ENCODE results near the gene NKD1. TPM values are rescaled to one million over a fixed set of nuclear protein-coding genes. Genes with fewer than 3 reads are reported as not detected.

The NKD1 gene
- total RNA-seq, 1 donor from 2014 or later: under 0.01 TPM

- H3K4me3 ChIP-seq (ENCODE audit: low read depth, low read length): no peak overlapping the region
- DNase-seq (ENCODE audit: low read depth): no peak
- FAIRE-seq: no peak
- no peaks in the 10 kb centered on the region for H3K27me3 ChIP-seq (ENCODE audit: control insufficient read depth, insufficient read depth, low read length)
- TF ChIP-seq, protein P1, sequence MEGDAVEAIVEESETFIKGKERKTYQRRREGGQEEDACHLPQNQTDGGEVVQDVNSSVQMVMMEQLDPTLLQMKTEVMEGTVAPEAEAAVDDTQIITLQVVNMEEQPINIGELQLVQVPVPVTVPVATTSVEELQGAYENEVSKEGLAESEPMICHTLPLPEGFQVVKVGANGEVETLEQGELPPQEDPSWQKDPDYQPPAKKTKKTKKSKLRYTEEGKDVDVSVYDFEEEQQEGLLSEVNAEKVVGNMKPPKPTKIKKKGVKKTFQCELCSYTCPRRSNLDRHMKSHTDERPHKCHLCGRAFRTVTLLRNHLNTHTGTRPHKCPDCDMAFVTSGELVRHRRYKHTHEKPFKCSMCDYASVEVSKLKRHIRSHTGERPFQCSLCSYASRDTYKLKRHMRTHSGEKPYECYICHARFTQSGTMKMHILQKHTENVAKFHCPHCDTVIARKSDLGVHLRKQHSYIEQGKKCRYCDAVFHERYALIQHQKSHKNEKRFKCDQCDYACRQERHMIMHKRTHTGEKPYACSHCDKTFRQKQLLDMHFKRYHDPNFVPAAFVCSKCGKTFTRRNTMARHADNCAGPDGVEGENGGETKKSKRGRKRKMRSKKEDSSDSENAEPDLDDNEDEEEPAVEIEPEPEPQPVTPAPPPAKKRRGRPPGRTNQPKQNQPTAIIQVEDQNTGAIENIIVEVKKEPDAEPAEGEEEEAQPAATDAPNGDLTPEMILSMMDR (IDR thresholded peaks at IDR 0.05; ENCODE audit: insufficient read depth, low read length, severe bottlenecking): no peak
- H3K36me3 ChIP-seq (ENCODE audit: control insufficient read depth, insufficient read depth, low read length): no peaks in the 10 kb centered on the region
These were observed 43.9 kb downstream of the NKD1 start for GRCh38 chr16:50591800-50592771.

DNA sequence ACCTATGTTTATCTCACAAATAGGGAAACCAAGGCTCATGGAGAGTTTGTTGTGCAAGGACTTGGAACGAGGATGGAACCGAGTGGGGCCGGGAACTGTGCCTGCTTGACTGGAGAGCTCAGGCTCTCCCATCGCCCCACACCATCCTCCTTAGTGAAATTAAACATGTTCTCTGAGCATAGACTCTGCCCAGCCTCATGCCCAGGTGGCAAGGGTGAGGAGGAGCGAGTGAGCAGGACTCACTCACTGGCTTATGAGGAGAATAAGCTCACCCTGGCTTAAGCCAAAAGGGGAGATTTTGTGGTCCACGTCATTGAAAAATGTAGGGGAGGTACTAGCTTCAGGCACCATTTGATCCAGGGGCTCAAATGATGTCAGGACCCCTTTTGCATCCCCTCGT is 44.8 kb downstream of the NKD1 start:
- Histone ChIP-seq H3K36me3 (ENCODE audit: control insufficient read depth, insufficient read depth, low read length) (no peaks in the 10 kb centered on the region), H3K4me3 (ENCODE audit: low read depth, low read length) (no peak overlapping the region), H3K27me3 (ENCODE audit: control insufficient read depth, insufficient read depth, low read length) (no peaks in the 10 kb centered on the region)
- FAIRE-seq: peak; percentile 66
- no peak for DNase-seq (ENCODE audit: low read depth)
- TF ChIP-seq, protein P1 (IDR thresholded peaks at IDR 0.05; ENCODE audit: insufficient read depth, low read length, severe bottlenecking): no peak

DNA sequence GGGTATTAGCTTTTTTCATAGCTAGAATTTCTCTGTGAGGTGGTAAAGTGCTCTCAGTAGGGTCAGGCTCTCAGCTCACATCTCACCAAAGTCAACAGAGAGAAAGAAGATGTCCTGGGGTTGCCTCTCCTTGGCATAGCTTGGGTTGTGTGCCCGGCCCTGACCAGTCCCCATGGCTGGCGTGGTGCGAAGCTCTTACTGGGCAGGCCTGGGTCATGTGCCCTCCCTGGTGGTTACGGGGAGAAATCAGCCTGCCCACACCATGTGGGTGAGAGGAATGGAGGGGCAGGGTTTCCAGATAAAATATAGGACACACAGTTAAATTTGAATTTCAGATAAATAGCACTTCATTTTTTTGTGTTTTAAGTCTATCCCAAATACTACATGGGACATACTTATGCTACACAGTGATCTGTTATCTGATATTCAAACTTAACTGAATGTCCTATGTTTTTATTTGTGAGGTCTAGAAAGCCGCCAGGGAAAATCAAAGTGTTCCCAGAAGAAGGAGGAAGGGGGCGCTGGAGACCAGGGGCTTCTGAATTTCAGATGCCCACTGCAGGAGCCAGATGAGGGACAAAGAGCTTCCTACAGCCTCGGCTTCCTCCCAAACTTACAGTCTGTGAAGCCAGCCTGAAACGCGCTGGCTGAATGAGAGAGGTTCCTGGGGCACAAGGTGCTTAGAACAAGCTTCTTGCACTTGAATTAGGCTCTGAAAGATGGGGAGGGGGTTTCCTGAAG is 45.4 kb downstream of the NKD1 start:
- DNase-seq (ENCODE audit: low read depth): no peak
- Histone ChIP-seq H3K4me3 (ENCODE audit: low read depth, low read length) (no peak overlapping the region), H3K27me3 (ENCODE audit: control insufficient read depth, insufficient read depth, low read length) (no peaks in the 10 kb centered on the region), H3K36me3 (ENCODE audit: control insufficient read depth, insufficient read depth, low read length) (no peaks in the 10 kb centered on the region)
- TF ChIP-seq, protein P1 (IDR thresholded peaks at IDR 0.05; ENCODE audit: insufficient read depth, low read length, severe bottlenecking): no peak
- no peak for FAIRE-seq

DNA sequence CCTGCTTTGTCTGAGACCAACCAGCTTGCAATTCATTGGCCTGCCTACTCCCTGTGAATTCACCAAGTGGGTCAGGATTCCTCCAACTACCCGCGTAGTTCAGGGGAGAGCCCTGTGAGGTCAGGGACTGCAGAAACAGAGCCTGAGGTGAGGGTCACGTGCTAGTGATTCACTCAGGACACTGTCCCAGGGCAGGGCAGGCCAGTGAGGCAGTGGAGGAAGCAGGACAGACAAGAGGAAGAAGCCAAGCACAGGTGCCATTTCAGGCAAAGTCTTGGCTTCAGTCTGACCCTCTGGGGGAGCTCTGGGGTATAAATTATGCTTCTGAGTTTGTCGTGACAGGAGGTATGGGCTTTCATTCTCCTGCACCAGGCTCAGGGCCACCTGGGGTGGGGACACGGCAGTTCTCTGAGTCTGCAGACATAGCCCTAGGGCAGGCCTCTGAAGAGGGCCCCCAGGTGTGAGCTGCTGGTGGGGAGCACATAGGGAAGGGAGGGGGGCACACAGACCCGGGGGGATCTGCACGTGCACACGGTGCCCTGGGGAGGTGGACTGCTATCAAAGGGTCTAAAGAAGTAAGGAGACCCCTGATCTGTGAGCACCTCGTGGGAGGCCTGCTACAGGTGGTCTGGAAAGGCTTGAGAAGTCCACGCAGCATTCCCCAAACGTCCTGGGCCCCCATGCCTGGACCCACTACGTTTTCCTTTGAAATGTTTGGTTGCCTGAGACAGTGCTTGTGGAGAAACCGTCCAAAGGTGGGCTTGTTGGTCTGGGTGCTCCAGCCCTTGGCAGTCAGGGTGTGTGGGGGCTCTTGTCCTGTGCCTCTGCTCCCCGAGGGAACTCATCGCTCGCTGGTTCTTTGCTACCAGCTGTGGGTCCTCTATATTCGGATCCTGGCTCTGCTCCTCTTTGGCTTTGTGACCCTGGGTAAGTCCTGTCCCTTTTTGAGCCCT is 46.4 kb downstream of the NKD1 start:
- DNase-seq (ENCODE audit: low read depth) (no peak), FAIRE-seq (no peak)
- no peaks in the 10 kb centered on the region for H3K27me3 ChIP-seq (ENCODE audit: control insufficient read depth, insufficient read depth, low read length)
- no peaks in the 10 kb centered on the region for H3K36me3 ChIP-seq (ENCODE audit: control insufficient read depth, insufficient read depth, low read length)
- TF ChIP-seq, protein P1 (IDR thresholded peaks at IDR 0.05; ENCODE audit: insufficient read depth, low read length, severe bottlenecking): no peak
- no peak overlapping the region for H3K4me3 ChIP-seq (ENCODE audit: low read depth, low read length)

DNA sequence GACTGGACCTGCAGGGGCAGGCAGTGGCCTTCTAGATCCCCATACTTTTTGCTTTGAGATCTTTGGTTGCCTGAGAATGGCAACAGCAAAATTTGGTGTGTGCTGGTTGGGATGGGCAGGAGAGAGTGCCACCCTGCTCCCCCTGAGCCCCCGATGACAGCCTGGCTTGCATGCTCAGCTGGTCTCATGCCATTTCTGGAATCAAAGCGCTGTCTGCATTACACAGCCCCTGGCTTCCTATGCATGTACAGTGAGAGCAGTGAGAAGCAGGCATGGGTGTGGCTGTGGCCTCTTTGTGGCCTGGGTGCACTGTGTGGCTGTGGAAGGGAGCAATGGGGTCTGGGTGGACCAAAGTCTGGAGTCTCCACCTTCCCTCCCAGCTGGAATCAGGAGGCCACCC is 47.7 kb downstream of the NKD1 start:
- no peak for FAIRE-seq
- Histone ChIP-seq H3K27me3 (ENCODE audit: control insufficient read depth, insufficient read depth, low read length) (no peaks in the 10 kb centered on the region), H3K4me3 (ENCODE audit: low read depth, low read length) (no peak overlapping the region), H3K36me3 (ENCODE audit: control insufficient read depth, insufficient read depth, low read length) (no peaks in the 10 kb centered on the region)
- TF ChIP-seq, protein P1 (IDR thresholded peaks at IDR 0.05; ENCODE audit: insufficient read depth, low read length, severe bottlenecking): no peak
- DNase-seq (ENCODE audit: low read depth): no peak

All from bronchial epithelial cell (primary cell).